ENCODE measurements around the gene MAD2L1BP.

- TF ChIP-seq REST (IDR thresholded peaks at IDR 0.05; ENCODE audit: low read depth) (no peak), ZBTB7A (IDR thresholded peaks at IDR 0.05; ENCODE audit: low read depth) (no peak), TAF1 (IDR thresholded peaks at IDR 0.05; ENCODE audit: low read depth) (peak; percentile 25)
Measured at GRCh38 chr6:43629104-43629504, 6.5 kb upstream of the MAD2L1BP start, which contains the start of gene GTPBP2.

Measured in Ishikawa (cell line).